HepG2 (cell line): Measurements from ENCODE around the gene CASD1. TPM values are rescaled to one million over a fixed set of nuclear protein-coding genes. Genes with fewer than 3 reads are reported as not detected.

Experiments
- ATAC-seq: fragments of 200-7000 bp; cut with Tn5 transposase; 3 replicates; pipeline ENCODE4 v1.9.1; 2020; ENCODE audit warnings: mild to moderate bottlenecking, moderate library complexity
- BruUV-seq: library from RNA; stranded (reverse); fragments of 400-500 nt; replicated peaks from 2 replicates; lab custom pipeline; 2021; lab: Mats Ljungman, UMichigan
- CTCF ChIA-PET: fragments of 300-600 bp; formaldehyde crosslinking; extraction: SDS; loops from one replicate; lab custom pipeline; 2021; ENCODE audit warnings: low total read pairs, inconsistent platforms, low intra/inter-chr PET ratio; lab: Yijun Ruan, JAX
- POLR2A ChIA-PET: fragments of 350-600 bp; sonication (Branson Sonifier 250); formaldehyde crosslinking; loops from one replicate; lab custom pipeline; 2020; ENCODE audit warnings: antibody characterized with exemption, inconsistent platforms; lab: Yijun Ruan, JAX
- DNase-seq: peaks from one replicate; pipeline ENCODE4 v3.0.0-alpha.2; 2015; ENCODE audit warnings: low spot score
- FAIRE-seq: peaks from 3 replicates; lab custom pipeline; 2011; peaks lifted over from hg19 to GRCh38; lab: Jason Lieb, UNC
- H2AFZ ChIP-seq: one replicate; pipeline ENCODE4 v1.6.1; 2011; ENCODE audit warnings: low read length, inconsistent platforms
- H3K27ac ChIP-seq: fragments of 300-600 bp; 3 replicates; pipeline ENCODE4 v1.8.0; 2011; ENCODE audit warnings: mixed run types, mild to moderate bottlenecking, mixed read lengths, low read length, inconsistent platforms; ENCODE audit not compliant: insufficient read depth; ENCODE audit errors: extremely low read length
- H3K27me3 ChIP-seq, 2 experiments: fragments of 200-600 bp in 1 of 2; 2 replicates in 1 of 2; 3 replicates in 1 of 2; pipeline versions ENCODE4 v1.6.0 to v1.8.0; 2011; ENCODE audit warnings: low read length in 2 of 2, mild to moderate bottlenecking in 2 of 2, moderate library complexity in 2 of 2, inconsistent platforms in 1 of 2; ENCODE audit not compliant: insufficient read depth in 2 of 2, control insufficient read depth in 1 of 2
- H3K36me3 ChIP-seq, 2 experiments: fragments of 200-600 bp in 1 of 2; replicated peaks in 1 of 2; 2 replicates in 1 of 2; 3 replicates in 1 of 2; pipeline versions ENCODE4 v1.5.1 to v1.8.0; 2011; ENCODE audit warnings: low read length in 2 of 2, inconsistent platforms in 1 of 2; ENCODE audit not compliant: insufficient read depth in 2 of 2, control insufficient read depth in 1 of 2
- H3K4me1 ChIP-seq: 2 replicates; pipeline ENCODE4 v1.5.1; 2012; ENCODE audit warnings: low read length, inconsistent platforms; ENCODE audit not compliant: insufficient read depth
- H3K4me2 ChIP-seq: 2 replicates; pipeline ENCODE4 v1.6.0; 2011; ENCODE audit warnings: low read depth, low read length, inconsistent platforms
- H3K4me3 ChIP-seq, 3 experiments: fragments of 200-600 bp in 1 of 3; sonication (generic), shearing (Covaris generic) in 1 of 3; replicated peaks in 1 of 3; 2 replicates each; pipeline ENCODE4 v1.5.1; 2011 to 2016; ENCODE audit warnings: low read length in 3 of 3, inconsistent platforms in 2 of 3, low read depth in 2 of 3, mild to moderate bottlenecking in 2 of 3, control low read depth in 1 of 3, mixed read lengths in 1 of 3; ENCODE audit not compliant: insufficient read depth in 1 of 3
- H3K79me2 ChIP-seq: one replicate; pipeline ENCODE4 v1.6.1; 2011; ENCODE audit warnings: low read length, inconsistent platforms; ENCODE audit not compliant: insufficient read depth
- H3K9ac ChIP-seq: 2 replicates; pipeline ENCODE4 v1.6.0; 2011; ENCODE audit warnings: mild to moderate bottlenecking, low read depth, low read length, inconsistent platforms; ENCODE audit not compliant: insufficient read depth
- H3K9me3 ChIP-seq: 2 replicates; pipeline ENCODE4 v1.5.1; 2012; ENCODE audit warnings: mild to moderate bottlenecking, low read length
- H4K20me1 ChIP-seq: 2 replicates; pipeline ENCODE4 v1.6.0; 2011; ENCODE audit warnings: inconsistent platforms, mild to moderate bottlenecking, low read length, moderate library complexity; ENCODE audit not compliant: insufficient read depth
- NR3C1 ChIP-seq: sonication (generic); formaldehyde crosslinking; IDR thresholded peaks from 2 replicates; pipeline ENCODE4 v1.4.0; 2020; ENCODE audit warnings: missing genetic modification reagents
- SOX6 ChIP-seq, 2 experiments: fragments of 450-650 bp in 1 of 2; sonication (generic) in 1 of 2; formaldehyde crosslinking in 1 of 2; IDR thresholded peaks; 2 replicates each; pipeline versions ENCODE4 v1.4.0 to v1.6.1; 2017 to 2020; ENCODE audit warnings: antibody characterized with exemption in 1 of 2, mild to moderate bottlenecking in 1 of 2, missing genetic modification reagents in 1 of 2
- SRSF1 ChIP-seq: fragments of 200-400 bp; formaldehyde crosslinking; optimal IDR thresholded peaks from 2 replicates; pipeline ENCODE3; 2017; ENCODE audit warnings: mild to moderate bottlenecking, low read depth, low read length, moderate library complexity
- ZFP36L1 ChIP-seq: sonication (generic); formaldehyde crosslinking; IDR thresholded peaks from 2 replicates; pipeline ENCODE4 v1.8.0; 2022; ENCODE audit warnings: mild to moderate bottlenecking, missing genetic modification reagents, moderate library complexity
- ZNF256 ChIP-seq: sonication (generic); formaldehyde crosslinking; conservative IDR thresholded peaks from 2 replicates; pipeline ENCODE4 v1.4.0; 2020; ENCODE audit warnings: missing genetic modification reagents
- ZNF441 ChIP-seq: sonication (generic); formaldehyde crosslinking; IDR thresholded peaks from 2 replicates; pipeline ENCODE4 v1.7.0; 2021; ENCODE audit warnings: missing genetic modification reagents, borderline replicate concordance
- WGBS: methylation state at CpG from one replicate; pipeline ENCODE4 v1.1.6; 2017; ENCODE audit warnings: low lambda C conversion rate; 5-methylcytosine and 5-hydroxymethylcytosine counted together
- in situ Hi-C: cut with HindIII; loops from 2 replicates; pipeline ENCODE4 v1.10.0; 2017; ENCODE audit warnings: low pct_unique_long_range_greater_than_20kb; ENCODE audit not compliant: extremely low pct_ligation_motif_present
- intact Hi-C: fragments of 100-400 bp; cut with micrococcal nuclease; formaldehyde crosslinking; loops from one replicate; pipeline ENCODE4 v1.10.0; 2022; ENCODE audit not compliant: unreplicated experiment
- polyA plus RNA-seq, 8 experiments: library from polyadenylated mRNA; depleted of rRNA in 3 of 8; stranded (reverse) in 7 of 8; unstranded in 1 of 8; fragments of >200 nt; fragmentation: Illumina TruSeq in 4 of 8; extraction: Trizol in 4 of 8; gene quantifications; 2 replicates each; pipeline versions ENCODE4 v1.2.1 to v1.2.3, GENCODE V29; 2011 to 2016; ENCODE audit warnings: low read depth in 4 of 8, missing spikeins in 1 of 8, mixed read lengths in 1 of 8; ENCODE audit not compliant: insufficient read depth in 1 of 8
- total RNA-seq, 5 experiments: library from RNA; depleted of rRNA; stranded (reverse); fragments of >200 nt; fragmentation: Illumina TruSeq; extraction: Trizol; gene quantifications; 2 replicates each; pipeline ENCODE4 v1.2.3, GENCODE V29; 2016; ENCODE audit warnings: low read depth in 1 of 5
- TF ChIP-seq, protein P1 (sequence below): IDR thresholded peaks from 2 replicates; pipeline ENCODE4 v1.6.1; 2016; ENCODE audit warnings: low read depth, missing genetic modification reagents, missing compliant biosample characterization
- TF ChIP-seq, protein P2 (sequence below): sonication (generic); formaldehyde crosslinking; IDR thresholded peaks from 2 replicates; pipeline ENCODE4 v1.5.0; 2020; ENCODE audit warnings: missing genetic modification reagents, mild to moderate bottlenecking, borderline replicate concordance

CASD1 gene
- total and polyA plus RNA-seq, 2 of the 13 experiments (the other 11 are each of a cell fraction or from before 2014, with no cell fraction given), result 22.9 to 32.6 TPM

DNA sequence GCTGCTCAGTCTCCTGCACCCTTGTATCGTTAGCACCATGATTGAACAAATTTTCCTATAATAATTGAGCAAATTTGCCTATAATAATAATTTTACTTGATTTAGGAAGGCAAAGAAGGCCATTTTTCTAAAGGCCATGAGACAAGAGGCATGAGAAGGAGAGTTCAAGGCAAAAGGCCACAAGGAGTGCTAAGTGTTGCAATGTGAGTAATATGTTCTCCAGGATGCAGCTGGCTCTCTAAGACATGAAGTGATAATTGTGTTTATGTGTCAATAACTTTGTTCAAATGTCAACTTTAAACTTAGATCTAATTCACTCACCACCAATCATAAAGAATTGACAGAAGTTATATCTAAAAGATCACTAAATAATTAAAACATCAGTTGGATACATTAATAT lies 92.6 kb downstream of the CASD1 start:
- intact Hi-C loops, result no loop called here

More for the DNA sequence above, 92.6 kb downstream of the CASD1 start:
- TF ChIP-seq SRSF1, result no peak
- no peak for TF ChIP-seq ZNF441 (CRISPR knock-in tag)
- TF ChIP-seq ZNF256, result no peak
- TF ChIP-seq ZFP36L1 (CRISPR knock-in tag), result no peak
- no peak for TF ChIP-seq NR3C1 (CRISPR knock-in tag)
- TF ChIP-seq, protein P1, sequence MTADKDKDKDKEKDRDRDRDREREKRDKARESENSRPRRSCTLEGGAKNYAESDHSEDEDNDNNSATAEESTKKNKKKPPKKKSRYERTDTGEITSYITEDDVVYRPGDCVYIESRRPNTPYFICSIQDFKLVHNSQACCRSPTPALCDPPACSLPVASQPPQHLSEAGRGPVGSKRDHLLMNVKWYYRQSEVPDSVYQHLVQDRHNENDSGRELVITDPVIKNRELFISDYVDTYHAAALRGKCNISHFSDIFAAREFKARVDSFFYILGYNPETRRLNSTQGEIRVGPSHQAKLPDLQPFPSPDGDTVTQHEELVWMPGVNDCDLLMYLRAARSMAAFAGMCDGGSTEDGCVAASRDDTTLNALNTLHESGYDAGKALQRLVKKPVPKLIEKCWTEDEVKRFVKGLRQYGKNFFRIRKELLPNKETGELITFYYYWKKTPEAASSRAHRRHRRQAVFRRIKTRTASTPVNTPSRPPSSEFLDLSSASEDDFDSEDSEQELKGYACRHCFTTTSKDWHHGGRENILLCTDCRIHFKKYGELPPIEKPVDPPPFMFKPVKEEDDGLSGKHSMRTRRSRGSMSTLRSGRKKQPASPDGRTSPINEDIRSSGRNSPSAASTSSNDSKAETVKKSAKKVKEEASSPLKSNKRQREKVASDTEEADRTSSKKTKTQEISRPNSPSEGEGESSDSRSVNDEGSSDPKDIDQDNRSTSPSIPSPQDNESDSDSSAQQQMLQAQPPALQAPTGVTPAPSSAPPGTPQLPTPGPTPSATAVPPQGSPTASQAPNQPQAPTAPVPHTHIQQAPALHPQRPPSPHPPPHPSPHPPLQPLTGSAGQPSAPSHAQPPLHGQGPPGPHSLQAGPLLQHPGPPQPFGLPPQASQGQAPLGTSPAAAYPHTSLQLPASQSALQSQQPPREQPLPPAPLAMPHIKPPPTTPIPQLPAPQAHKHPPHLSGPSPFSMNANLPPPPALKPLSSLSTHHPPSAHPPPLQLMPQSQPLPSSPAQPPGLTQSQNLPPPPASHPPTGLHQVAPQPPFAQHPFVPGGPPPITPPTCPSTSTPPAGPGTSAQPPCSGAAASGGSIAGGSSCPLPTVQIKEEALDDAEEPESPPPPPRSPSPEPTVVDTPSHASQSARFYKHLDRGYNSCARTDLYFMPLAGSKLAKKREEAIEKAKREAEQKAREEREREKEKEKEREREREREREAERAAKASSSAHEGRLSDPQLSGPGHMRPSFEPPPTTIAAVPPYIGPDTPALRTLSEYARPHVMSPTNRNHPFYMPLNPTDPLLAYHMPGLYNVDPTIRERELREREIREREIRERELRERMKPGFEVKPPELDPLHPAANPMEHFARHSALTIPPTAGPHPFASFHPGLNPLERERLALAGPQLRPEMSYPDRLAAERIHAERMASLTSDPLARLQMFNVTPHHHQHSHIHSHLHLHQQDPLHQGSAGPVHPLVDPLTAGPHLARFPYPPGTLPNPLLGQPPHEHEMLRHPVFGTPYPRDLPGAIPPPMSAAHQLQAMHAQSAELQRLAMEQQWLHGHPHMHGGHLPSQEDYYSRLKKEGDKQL, result no peak
- TF ChIP-seq, protein P2, sequence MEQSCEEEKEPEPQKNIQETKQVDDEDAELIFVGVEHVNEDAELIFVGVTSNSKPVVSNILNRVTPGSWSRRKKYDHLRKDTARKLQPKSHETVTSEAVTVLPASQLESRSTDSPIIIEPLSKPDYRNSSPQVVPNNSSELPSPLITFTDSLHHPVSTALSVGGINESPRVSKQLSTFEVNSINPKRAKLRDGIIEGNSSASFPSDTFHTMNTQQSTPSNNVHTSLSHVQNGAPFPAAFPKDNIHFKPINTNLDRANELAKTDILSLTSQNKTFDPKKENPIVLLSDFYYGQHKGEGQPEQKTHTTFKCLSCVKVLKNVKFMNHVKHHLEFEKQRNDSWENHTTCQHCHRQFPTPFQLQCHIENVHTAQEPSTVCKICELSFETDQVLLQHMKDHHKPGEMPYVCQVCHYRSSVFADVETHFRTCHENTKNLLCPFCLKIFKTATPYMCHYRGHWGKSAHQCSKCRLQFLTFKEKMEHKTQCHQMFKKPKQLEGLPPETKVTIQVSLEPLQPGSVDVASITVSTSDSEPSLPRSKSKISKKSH (CRISPR knock-in tag), result no peak
- TF ChIP-seq SOX6 (IDR thresholded peaks at IDR 0.05), result no peak
- TF ChIP-seq SOX6 (CRISPR knock-in tag; IDR thresholded peaks at IDR 0.05), result no peak
- TF ChIP-seq, all 625 proteins: peak for 0
- H3K79me2 ChIP-seq, result no peaks in the 10 kb centered on the region
- H3K9ac ChIP-seq, result no peak overlapping the region
- ChIA-PET POLR2A (no interaction called here), CTCF (no interaction called here)
- BruUV-seq, result no TSS peak
- no peaks in the 10 kb centered on the region for H3K4me1 ChIP-seq
- H3K27me3 ChIP-seq, result no peaks in the 10 kb centered on the region
- no peak overlapping the region for H3K4me2 ChIP-seq
- in situ Hi-C loops, result no loop called here
- H3K9me3 ChIP-seq, result no peaks in the 10 kb centered on the region
- FAIRE-seq (no peak), DNase-seq (no peak), ATAC-seq (no peak)
- WGBS, result 100% methylated on average over 1 of the region's 1 CpG
- H3K27ac ChIP-seq, result no peak overlapping the region
- H4K20me1 ChIP-seq, result no peaks in the 10 kb centered on the region
- no peaks in the 10 kb centered on the region; a peak in 4 of 5 replicates for H3K36me3 ChIP-seq
- H2AFZ ChIP-seq, result no peak overlapping the region
- no peak overlapping the region for H3K4me3 ChIP-seq
